Tibial nerve (tissue), 3 donors: Measurements from ENCODE around the gene SLAMF9.

Source experiments
- POLR2A ChIP-seq, 2 donors: fragments of 450-650 bp; IDR thresholded peaks; one replicate each; pipeline ENCODE4 v1.6.1; 2017; ENCODE audit warnings: antibody characterized with exemption in 2 of 2, mild to moderate bottlenecking in 2 of 2, moderate library complexity in 2 of 2
- TF ChIP-seq, protein P1 (sequence below), 5 experiments: fragments of 200-600 bp in 3 of 5; fragments of 450-650 bp in 2 of 5; sonication (generic) in 3 of 5; IDR thresholded peaks; one replicate each; pipeline ENCODE4 v1.5.1; 2016 to 2019; ENCODE audit warnings: antibody characterized with exemption in 5 of 5, mild to moderate bottlenecking in 3 of 5, moderate library complexity in 2 of 5

DNA sequence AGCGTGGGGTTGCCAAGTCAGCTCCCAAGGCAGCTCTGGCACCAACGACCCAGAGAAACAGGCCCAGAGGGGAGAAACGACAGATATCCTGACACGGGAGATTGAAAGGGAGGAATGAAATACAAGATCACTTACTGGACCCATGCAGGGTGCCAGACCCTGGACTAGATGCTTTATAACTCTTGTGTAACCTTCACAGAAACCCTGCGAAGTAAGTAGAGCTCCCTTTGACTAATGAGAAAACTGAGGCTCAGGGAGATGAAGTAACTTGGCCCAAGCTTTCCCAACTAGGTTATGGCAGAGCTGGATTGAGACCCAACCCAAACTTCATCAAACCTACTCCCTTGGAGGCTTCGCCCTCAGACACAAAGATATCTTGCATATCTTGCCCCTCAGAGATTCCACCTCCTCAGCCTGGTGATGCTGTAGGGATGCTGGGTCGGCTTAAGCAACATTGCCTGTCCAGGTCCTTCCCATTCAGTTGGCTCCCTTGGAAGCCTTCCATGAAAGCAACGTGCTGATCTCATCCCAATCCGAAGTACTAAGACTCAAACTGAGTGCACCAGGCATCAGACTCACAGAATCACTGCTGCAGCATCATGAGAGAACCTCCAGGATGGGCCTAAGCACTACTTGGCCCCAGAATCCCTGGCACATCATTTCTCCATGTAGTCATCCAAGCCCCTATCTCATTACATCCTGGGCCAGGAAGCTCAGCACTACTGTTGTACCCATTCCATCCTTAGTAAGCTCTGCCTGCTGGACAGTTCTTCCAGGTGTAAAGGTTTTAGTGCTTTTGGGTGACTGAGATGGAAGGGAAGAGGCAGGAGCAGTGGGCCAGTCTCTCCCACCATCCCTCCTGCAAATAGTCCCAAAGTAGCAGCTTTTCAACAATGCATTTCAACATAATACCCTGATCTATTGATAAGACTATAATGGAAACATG lies 7.5 kb downstream of the SLAMF9 start:
- TF ChIP-seq, protein P1, sequence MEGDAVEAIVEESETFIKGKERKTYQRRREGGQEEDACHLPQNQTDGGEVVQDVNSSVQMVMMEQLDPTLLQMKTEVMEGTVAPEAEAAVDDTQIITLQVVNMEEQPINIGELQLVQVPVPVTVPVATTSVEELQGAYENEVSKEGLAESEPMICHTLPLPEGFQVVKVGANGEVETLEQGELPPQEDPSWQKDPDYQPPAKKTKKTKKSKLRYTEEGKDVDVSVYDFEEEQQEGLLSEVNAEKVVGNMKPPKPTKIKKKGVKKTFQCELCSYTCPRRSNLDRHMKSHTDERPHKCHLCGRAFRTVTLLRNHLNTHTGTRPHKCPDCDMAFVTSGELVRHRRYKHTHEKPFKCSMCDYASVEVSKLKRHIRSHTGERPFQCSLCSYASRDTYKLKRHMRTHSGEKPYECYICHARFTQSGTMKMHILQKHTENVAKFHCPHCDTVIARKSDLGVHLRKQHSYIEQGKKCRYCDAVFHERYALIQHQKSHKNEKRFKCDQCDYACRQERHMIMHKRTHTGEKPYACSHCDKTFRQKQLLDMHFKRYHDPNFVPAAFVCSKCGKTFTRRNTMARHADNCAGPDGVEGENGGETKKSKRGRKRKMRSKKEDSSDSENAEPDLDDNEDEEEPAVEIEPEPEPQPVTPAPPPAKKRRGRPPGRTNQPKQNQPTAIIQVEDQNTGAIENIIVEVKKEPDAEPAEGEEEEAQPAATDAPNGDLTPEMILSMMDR (IDR thresholded peaks at IDR 0.05) = no peak
- TF ChIP-seq POLR2A (IDR thresholded peaks at IDR 0.05) = no peak
